GM21717 (cell line): ENCODE measurements around the gene SDF2.

Experiments used
- ATAC-seq: cut with Tn5 transposase; IDR thresholded peaks from one replicate; pipeline ENCODE4 v1.9.1; 2021; ENCODE audit warnings: mild to moderate bottlenecking, moderate library complexity; ENCODE audit not compliant: unreplicated experiment

The SDF2 gene

GRCh38 chr17:28661635-28662526 is at the start of gene SDF2, which contains the start of gene SUPT6H:
Gene SDF2, minus strand, starts transcription at chr17:28661906. Its CDS starts 30 bp downstream, at chr17:28661876.
Gene SUPT6H, plus strand, starts transcription at chr17:28662205. Its CDS starts 11,197 bp downstream, at chr17:28673402.
- peak; percentile 72 for ATAC-seq

GRCh38 chr17:28710861-28711722 is 49.4 kb upstream of the SDF2 start:
- ATAC-seq, result peak; percentile 63

GRCh38 chr17:28707339-28707720 is 45.6 kb upstream of the SDF2 start:
- ATAC-seq, result no peak

GRCh38 chr17:28706471-28707338 is 45.0 kb upstream of the SDF2 start:
- ATAC-seq, result no peak

GRCh38 chr17:28705728-28706334 is 44.1 kb upstream of the SDF2 start:
- no peak for ATAC-seq

- no peak for ATAC-seq
These were observed 43.5 kb upstream of the SDF2 start for GRCh38 chr17:28705074-28705659.

GRCh38 chr17:28704219-28704858 is 42.6 kb upstream of the SDF2 start:
- no peak for ATAC-seq

GRCh38 chr17:28703552-28704218 is 42.0 kb upstream of the SDF2 start:
- ATAC-seq, result no peak

GRCh38 chr17:28702752-28703150 is 41.0 kb upstream of the SDF2 start:
- no peak for ATAC-seq

GRCh38 chr17:28702026-28702751 is 40.5 kb upstream of the SDF2 start:
- no peak for ATAC-seq

- ATAC-seq, result no peak
These were observed 39.3 kb upstream of the SDF2 start for GRCh38 chr17:28700830-28701492.

GRCh38 chr17:28700278-28700677 is 38.6 kb upstream of the SDF2 start:
- ATAC-seq, result no peak

- no peak for ATAC-seq
These were observed 36.7 kb upstream of the SDF2 start for GRCh38 chr17:28698253-28698941.

GRCh38 chr17:28693869-28694268 is 32.2 kb upstream of the SDF2 start:
- no peak for ATAC-seq

GRCh38 chr17:28689011-28689410 is 27.3 kb upstream of the SDF2 start:
- no peak for ATAC-seq

GRCh38 chr17:28688481-28688880 is 26.8 kb upstream of the SDF2 start:
- ATAC-seq, result no peak

- ATAC-seq, result no peak
These were observed 24.6 kb upstream of the SDF2 start for GRCh38 chr17:28686296-28686695.
